HG02870 (cell line): Measurements from ENCODE around the gene TMEM132A.
A peak's percentile ranks its signal among the peaks of the same experiment; 100 is the strongest.

Experiments used
- ATAC-seq: cut with Tn5 transposase; IDR thresholded peaks from one replicate; pipeline ENCODE4 v1.9.1; 2021; ENCODE audit warnings: mild to moderate bottlenecking, moderate library complexity; ENCODE audit not compliant: unreplicated experiment

The TMEM132A gene

GRCh38 chr11:60936467-60937143 is 12.3 kb downstream of the TMEM132A start:
- no peak for ATAC-seq

- no peak for ATAC-seq
Observed at GRCh38 chr11:60937144-60937527, 12.9 kb downstream of the TMEM132A start.

GRCh38 chr11:60937811-60938210 is 13.6 kb downstream of the TMEM132A start:
- ATAC-seq = no peak

- ATAC-seq = no peak
Observed at GRCh38 chr11:60938500-60938899, 14.2 kb downstream of the TMEM132A start.

- ATAC-seq = no peak
Observed at GRCh38 chr11:60939301-60939700, 15.0 kb downstream of the TMEM132A start.

GRCh38 chr11:60939855-60940254 is 15.6 kb downstream of the TMEM132A start:
- ATAC-seq = no peak

GRCh38 chr11:60941371-60942119 is 17.3 kb downstream of the TMEM132A start:
- no peak for ATAC-seq

- ATAC-seq = no peak
Observed at GRCh38 chr11:60942219-60942618, 18.0 kb downstream of the TMEM132A start.

- no peak for ATAC-seq
Observed at GRCh38 chr11:60942970-60943565, 18.8 kb downstream of the TMEM132A start.

- no peak for ATAC-seq
Observed at GRCh38 chr11:60944490-60945294, 20.4 kb downstream of the TMEM132A start.

GRCh38 chr11:60945295-60945667 is 21.0 kb downstream of the TMEM132A start:
- ATAC-seq = no peak

- ATAC-seq = no peak
Observed at GRCh38 chr11:60946601-60947264, 22.5 kb downstream of the TMEM132A start.

- ATAC-seq = no peak
Observed at GRCh38 chr11:60947700-60948099, 23.4 kb downstream of the TMEM132A start.

GRCh38 chr11:60948250-60948649 is 24.0 kb downstream of the TMEM132A start:
- ATAC-seq = no peak

- no peak for ATAC-seq
Observed at GRCh38 chr11:60950024-60950423, 25.8 kb downstream of the TMEM132A start.

GRCh38 chr11:60950933-60951605 is 26.8 kb downstream of the TMEM132A start:
- no peak for ATAC-seq

- no peak for ATAC-seq
Observed at GRCh38 chr11:60951606-60951903, 27.3 kb downstream of the TMEM132A start.

- peak; percentile 64 for ATAC-seq
Observed at GRCh38 chr11:60951904-60952741, 27.9 kb downstream of the TMEM132A start, which contains the start of gene SLC15A3. Gene SLC15A3 (minus strand): TSS chr11:60952176. CDS start chr11:60951551, 625 bp downstream.

- ATAC-seq = no peak
Observed at GRCh38 chr11:60952742-60953170, 28.5 kb downstream of the TMEM132A start.
